Lung (tissue), 12 donors: Measurements from ENCODE around the gene CCNL1. TPM values are rescaled to one million over a fixed set of nuclear protein-coding genes. Genes with fewer than 3 reads are reported as not detected.
A peak's percentile ranks its signal among the peaks of the same experiment; 100 is the strongest.

Source experiments
- ATAC-seq: fragments of 200-7000 bp; cut with Tn5 transposase; one replicate; pipeline ENCODE4 v1.9.1; 2020; ENCODE audit warnings: moderate number of reproducible peaks; ENCODE audit not compliant: insufficient read depth, low FRiP score
- DNase-seq, 3 donors: peaks; one replicate each; pipeline ENCODE4 v3.0.0-alpha.2; 2013 to 2017
- H3K27ac ChIP-seq, 2 donors: one replicate each; pipeline ENCODE4 v1.5.1; 2013; ENCODE audit warnings: mild to moderate bottlenecking in 2 of 2, moderate library complexity in 2 of 2, control low read depth in 1 of 2, inconsistent platforms in 1 of 2, low read depth in 1 of 2, low read length in 1 of 2
- H3K27me3 ChIP-seq, 3 donors: one replicate each; pipeline ENCODE4 v1.5.1; 2013; ENCODE audit warnings: low read length in 2 of 3; ENCODE audit not compliant: control insufficient read depth in 3 of 3, insufficient read depth in 3 of 3
- H3K36me3 ChIP-seq, 4 donors: one replicate each; pipeline ENCODE4 v1.5.1; 2013; ENCODE audit warnings: low read length in 4 of 4, mild to moderate bottlenecking in 1 of 4, moderate library complexity in 1 of 4; ENCODE audit not compliant: control insufficient read depth in 4 of 4, insufficient read depth in 4 of 4
- H3K4me1 ChIP-seq, 5 donors: one replicate each; pipeline ENCODE4 v1.5.1; 2013; ENCODE audit warnings: low read length in 5 of 5, mild to moderate bottlenecking in 2 of 5, moderate library complexity in 1 of 5; ENCODE audit not compliant: control insufficient read depth in 5 of 5, insufficient read depth in 5 of 5
- H3K4me3 ChIP-seq: one replicate; pipeline ENCODE4 v1.5.1; 2013; ENCODE audit warnings: mild to moderate bottlenecking, control low read depth, moderate library complexity
- H3K9ac ChIP-seq, 2 donors: one replicate each; pipeline ENCODE4 v1.5.1; 2013; ENCODE audit warnings: low read length in 2 of 2, control low read depth in 1 of 2; ENCODE audit not compliant: insufficient read depth in 1 of 2
- H3K9me3 ChIP-seq, 4 donors: one replicate each; pipeline ENCODE4 v1.5.1; 2013; ENCODE audit warnings: low read length in 3 of 4, mild to moderate bottlenecking in 1 of 4, moderate library complexity in 1 of 4; ENCODE audit not compliant: control insufficient read depth in 4 of 4, insufficient read depth in 3 of 4
- CTCF ChIP-seq: IDR thresholded peaks from 2 replicates; pipeline ENCODE4 v1.5.1; 2012; ENCODE audit warnings: mild to moderate bottlenecking; ENCODE audit errors: control extremely low read depth, extremely low read depth
- WGBS, 2 donors: extraction: QIAGEN DNeasy Blood & Tissue Kit; methylation state at CpG; one replicate each; pipeline ENCODE4 v1.1.7; 2013; 5-methylcytosine and 5-hydroxymethylcytosine counted together
- polyA plus RNA-seq, 2 donors: library from polyadenylated mRNA; stranded (reverse); fragments of 200-250 nt; gene quantifications; one replicate each; pipeline ENCODE4 v1.2.1, GENCODE V29; 2013
- total RNA-seq, 2 donors: library from RNA; depleted of rRNA in 1 of 2; stranded (reverse); fragments of >200 nt in 1 of 2; gene quantifications; one replicate each; pipeline ENCODE4 v1.2.1, GENCODE V29; 2014 to 2021
- donor health status: control.
- donor health status: control.
- donor health status: Bipolar disorder and iron deficiency.
- donor health status: healthy.
- donor health status: DM: yes; HTN: yes; CAD: no.

Gene CCNL1
- total and polyA plus RNA-seq, 4 donors = 91.1 to 383 (median 110) TPM

GRCh38 chr3:157155591-157155990 lies 4.4 kb downstream of the CCNL1 start:
- H3K9me3 ChIP-seq = no peaks in the 10 kb centered on the region
- peaks cover 7 to 63% (median 42%) of the 10 kb centered on the region in 4 donors for H3K36me3 ChIP-seq
- H3K9ac ChIP-seq = no peak overlapping the region
- no peak overlapping the region for H3K27ac ChIP-seq
- TF ChIP-seq CTCF = no peak
- DNase-seq (no peak), ATAC-seq (no peak)
- peaks cover 0 to 49% (median 24%) of the 10 kb centered on the region in 5 donors for H3K4me1 ChIP-seq
- no peak overlapping the region for H3K4me3 ChIP-seq
- H3K27me3 ChIP-seq = no peaks in the 10 kb centered on the region
- 65 to 67% methylated on average over 3 of the region's 3 CpGs for WGBS, 2 donors

DNA sequence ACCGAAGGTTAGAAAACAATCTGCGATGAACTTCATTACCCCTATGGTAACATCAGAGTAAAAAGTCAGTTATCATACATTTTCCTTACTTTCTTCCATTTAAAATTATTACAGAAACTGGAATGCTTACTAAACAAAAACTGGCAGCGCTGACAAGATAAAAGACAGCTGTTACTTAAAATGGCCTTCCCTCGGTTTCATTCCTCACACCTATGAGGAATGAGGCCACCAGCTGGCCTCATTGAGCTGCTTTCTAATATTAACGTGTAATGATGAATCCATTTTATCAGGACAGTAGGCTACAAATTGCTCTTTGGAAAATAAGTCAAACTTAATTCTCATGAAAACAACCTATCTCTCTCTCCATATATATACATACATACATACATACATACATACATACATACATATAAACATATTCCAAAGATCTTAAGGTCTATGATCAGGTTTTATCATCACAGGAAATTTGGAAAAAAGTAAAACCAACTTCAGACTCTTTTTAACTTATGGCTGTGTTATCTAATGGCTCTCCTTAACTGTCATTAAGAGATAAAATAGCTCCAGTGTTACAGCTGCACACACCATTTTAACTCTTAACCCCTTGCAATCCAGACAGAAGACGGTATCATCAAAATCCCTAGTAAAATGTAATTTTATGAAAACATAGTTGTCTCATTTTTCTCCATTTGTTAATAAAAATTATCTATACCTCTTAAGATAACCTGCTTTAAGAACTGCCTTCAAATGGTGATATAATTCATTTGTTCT lies 5.2 kb downstream of the CCNL1 start:
- Histone ChIP-seq H3K9me3 (no peaks in the 10 kb centered on the region), H3K4me1 (peaks cover 0 to 49% (median 24%) of the 10 kb centered on the region in 5 donors), H3K9ac (no peak overlapping the region), H3K4me3 (no peak overlapping the region), H3K27ac (no peak overlapping the region), H3K27me3 (no peaks in the 10 kb centered on the region), H3K36me3 (peaks cover 7 to 67% (median 47%) of the 10 kb centered on the region in 4 donors)
- peak in 2 of 3 donors; percentile 54 to 70 for DNase-seq
- WGBS, 2 donors = 58 to 74% methylated on average over 6 of the region's 6 CpGs
- no peak for ATAC-seq
- no peak for TF ChIP-seq CTCF

DNA sequence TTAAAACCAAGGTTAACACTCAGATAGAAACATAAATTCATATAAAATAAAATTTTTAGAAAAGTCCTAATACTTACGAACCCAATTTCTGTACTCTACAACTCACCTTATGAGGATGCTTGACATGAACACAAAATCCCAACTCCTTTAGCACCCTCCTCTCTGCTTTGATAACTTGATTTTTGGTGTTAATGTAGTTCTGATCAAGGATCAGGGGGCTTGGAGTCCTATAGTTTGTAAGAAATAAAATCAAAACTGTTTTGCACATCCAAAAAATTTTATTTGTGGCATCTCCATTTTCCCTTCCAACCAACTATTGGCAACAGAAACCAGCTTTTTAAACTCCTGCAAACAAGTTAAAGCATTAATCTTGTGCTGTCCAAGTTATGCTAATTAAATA lies 7.0 kb downstream of the CCNL1 start:
- ATAC-seq = no peak

More for the DNA sequence above, 7.0 kb downstream of the CCNL1 start:
- no peak for TF ChIP-seq CTCF
- no peak overlapping the region for H3K4me3 ChIP-seq
- 83 to 94% methylated on average over 1 of the region's 1 CpG for WGBS, 2 donors
- peaks cover 14 to 75% (median 57%) of the 10 kb centered on the region in 4 donors for H3K36me3 ChIP-seq
- H3K9ac ChIP-seq = no peak overlapping the region
- no peaks in the 10 kb centered on the region for H3K9me3 ChIP-seq
- peaks cover 0 to 37% (median 16%) of the 10 kb centered on the region in 5 donors for H3K4me1 ChIP-seq
- no peaks in the 10 kb centered on the region for H3K27me3 ChIP-seq
- no peak overlapping the region for H3K27ac ChIP-seq
- no peak for DNase-seq
